HG02938 (cell line): ENCODE results near the gene TENT4B.
A peak's percentile ranks its signal among the peaks of the same experiment; 100 is the strongest.

Experiments used
- ATAC-seq: cut with Tn5 transposase; IDR thresholded peaks from one replicate; pipeline ENCODE4 v1.9.1; 2021; ENCODE audit warnings: mild to moderate bottlenecking, moderate library complexity; ENCODE audit not compliant: unreplicated experiment

The TENT4B gene

DNA sequence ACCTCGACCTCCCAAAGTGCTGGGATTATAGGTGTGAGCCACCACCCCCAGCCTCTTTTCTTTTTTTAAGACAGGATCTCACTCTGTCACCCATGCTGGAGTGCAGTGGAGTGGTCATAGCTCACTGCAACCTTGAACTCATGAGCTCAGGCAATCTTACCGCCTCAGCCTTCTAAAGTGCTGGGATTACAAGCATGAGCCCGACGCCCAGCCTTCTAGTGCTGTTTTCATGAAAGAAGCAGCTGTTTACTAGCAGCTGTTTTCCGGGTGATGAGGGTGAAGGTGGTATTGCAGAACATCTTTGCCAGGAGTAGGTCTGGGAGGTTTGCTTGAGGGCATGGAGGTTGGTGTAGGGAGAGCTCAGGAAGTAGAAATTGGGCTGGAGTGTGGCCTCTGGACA lies 115.2 kb downstream of the TENT4B start:
- no peak for ATAC-seq

DNA sequence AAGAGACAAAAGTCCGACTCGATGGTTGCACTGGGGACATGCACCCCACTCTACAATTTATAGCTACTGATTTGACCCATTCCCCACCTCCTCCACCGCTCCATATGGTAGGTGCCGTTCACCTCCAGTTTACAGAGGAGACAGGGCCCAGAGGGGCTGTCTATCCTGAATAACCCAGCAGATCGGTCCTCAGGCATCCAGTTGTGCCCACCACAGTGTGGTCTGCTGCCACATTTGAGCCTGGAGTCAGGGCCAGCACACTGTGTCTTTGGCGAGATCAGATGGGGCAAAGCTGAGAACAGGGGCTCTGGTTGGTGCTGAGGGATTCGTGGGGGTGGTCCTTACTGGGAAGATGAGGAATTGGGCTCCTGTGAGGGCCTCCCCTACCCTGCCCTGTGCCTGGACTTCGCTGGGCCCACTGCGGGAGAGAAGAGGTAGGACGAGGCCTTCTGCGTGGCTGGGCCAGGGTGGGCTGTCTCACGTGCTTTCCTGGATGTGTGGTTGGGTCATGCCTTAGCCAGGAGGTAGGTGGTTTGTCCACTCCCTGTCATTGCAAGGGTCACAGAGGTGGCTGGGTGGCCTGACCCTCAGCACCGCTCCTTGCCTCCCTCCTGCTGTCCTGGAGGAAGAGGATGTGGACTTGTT lies 116.1 kb downstream of the TENT4B start:
- ATAC-seq = no peak

DNA sequence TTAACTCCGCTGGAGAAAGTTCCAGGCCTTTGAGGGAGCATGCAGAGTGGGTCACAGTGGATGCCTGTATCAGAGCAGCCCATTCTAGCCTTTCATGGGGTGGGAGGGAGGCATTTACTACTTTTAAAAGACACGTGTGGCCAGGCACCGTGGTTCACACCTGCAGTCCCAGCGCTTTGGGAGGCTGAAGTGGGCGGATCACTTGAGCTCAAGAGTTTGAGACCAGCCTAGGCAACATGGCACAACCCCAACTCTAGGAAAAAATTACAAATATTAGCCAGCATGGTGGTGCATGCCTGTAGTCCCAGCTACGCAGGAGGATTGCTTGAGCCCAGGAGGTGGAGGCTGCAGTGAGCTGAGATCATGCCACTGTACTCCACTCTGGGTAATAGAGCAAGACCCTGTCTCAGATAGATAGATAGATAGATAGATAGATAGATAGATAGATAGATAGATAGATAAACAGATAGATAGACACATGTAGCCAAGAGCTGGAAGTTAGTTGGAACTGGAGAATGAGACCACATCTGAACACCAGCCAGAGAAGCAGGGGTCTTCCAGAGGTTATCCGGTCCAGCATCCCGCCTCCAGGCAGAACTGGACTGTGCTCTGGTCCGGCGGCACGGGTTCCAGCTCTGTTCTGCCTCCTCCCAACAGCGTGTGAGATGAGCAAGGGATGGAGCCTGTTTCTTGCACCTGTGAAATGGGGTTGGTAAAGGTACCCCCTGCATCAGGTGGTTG lies 116.8 kb downstream of the TENT4B start:
- ATAC-seq = no peak

DNA sequence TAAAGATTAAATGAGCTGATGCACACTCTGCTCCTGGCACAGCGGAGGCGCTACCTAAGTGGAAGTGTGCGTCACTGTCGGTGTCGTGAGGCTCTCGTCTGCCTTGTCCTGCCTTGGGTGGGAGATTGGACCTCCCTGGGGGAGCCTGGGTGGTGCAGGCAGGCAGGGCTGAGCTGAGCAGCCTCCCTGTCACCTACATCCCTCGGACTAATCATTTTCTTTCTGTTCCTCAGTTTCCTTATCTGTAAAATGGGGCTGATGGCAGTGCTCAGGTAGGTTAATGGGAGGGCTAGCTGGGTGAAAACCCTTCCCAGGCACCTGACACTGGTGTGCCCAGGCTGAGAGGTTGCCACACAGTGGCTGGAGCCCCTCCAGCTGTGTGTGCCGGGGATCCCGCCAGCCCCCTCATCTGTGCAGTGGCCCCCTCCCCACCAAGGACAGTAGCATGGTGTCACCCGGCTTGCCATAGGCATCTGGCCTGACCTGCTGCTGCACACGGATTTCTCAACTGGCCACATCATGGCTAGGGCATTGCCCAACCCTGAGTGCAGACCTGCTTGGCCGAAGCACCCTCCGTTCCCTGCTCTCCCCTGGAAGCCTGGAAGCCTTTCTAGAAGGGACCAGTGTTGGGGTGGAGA lies 117.5 kb downstream of the TENT4B start:
- ATAC-seq = no peak

GRCh38 chr16:50271148-50272041 lies 118.3 kb downstream of the TENT4B start:
- no peak for ATAC-seq

DNA sequence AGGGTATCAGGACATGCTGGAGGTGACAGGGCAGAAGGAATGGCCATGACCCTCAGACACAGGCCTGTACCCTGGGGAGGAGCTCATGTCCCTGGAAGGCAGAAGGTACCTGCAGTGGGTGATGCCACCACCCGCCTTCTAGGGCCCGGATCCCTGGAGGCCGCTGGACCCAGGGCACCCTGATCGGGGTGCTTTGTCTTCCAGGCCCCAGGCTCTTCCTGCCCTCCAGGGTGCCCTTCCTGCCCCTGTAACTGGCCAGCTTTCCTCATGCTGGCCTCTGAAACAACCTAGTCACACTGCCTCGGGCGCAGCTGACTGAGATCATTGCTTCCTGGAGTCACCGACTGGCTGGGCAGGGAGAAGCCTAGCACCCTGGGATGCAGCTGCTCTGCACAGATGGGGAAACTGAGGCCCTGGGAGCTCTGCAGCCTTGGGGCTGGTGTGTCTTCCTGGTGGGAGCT lies 119.0 kb downstream of the TENT4B start:
- ATAC-seq = no peak

DNA sequence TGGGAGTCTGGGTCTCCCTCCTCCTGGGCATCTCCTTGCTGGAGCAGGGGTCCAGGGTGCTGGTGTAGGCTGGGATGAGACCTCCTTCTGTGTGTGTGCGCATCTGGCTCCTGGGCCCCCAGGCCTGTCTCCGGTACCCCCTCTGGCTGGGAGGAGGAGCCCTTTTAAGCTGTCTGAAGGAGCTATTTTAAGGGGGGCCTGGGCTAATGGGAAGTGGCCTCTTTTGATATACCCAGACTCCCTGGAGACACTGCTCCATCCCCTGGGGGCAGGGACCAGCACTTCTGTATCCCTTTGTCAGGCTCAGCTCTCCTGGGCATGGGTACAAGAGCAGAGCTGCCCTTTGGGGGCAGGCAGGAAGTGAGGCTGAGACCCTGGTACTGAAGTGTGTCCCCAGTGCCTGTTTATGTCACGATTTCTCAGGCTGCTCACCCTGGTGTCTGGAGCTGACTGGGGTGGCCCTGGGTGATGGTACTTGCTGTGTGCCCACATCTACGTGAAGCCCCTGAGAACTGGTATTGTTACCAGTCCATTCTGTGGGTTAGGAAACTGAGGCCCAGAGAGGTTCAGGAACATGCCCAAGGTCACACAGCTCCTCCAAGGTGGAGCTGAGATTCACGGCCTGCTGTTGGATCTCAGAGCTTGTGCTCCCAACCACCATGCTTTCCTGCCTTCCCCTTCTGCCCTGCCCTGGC lies 119.7 kb downstream of the TENT4B start:
- no peak for ATAC-seq

DNA sequence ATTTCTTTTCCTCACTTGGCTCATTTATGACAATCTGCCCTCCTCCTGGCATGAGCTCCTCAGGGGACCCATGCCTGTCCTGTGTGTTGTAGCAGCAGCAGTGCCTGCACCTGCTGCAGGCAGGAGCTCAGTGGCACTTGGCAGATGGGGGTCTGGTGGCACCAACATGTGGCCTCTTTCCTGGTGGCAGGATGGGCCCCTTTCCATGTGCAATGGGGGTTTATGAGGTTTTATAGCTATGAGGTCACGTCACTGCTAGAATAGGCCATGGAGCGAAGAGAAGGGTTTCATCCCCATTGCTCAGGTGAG lies 120.2 kb downstream of the TENT4B start:
- ATAC-seq = no peak

GRCh38 chr16:50273888-50274325 lies 120.8 kb downstream of the TENT4B start:
- ATAC-seq = peak; percentile 66

DNA sequence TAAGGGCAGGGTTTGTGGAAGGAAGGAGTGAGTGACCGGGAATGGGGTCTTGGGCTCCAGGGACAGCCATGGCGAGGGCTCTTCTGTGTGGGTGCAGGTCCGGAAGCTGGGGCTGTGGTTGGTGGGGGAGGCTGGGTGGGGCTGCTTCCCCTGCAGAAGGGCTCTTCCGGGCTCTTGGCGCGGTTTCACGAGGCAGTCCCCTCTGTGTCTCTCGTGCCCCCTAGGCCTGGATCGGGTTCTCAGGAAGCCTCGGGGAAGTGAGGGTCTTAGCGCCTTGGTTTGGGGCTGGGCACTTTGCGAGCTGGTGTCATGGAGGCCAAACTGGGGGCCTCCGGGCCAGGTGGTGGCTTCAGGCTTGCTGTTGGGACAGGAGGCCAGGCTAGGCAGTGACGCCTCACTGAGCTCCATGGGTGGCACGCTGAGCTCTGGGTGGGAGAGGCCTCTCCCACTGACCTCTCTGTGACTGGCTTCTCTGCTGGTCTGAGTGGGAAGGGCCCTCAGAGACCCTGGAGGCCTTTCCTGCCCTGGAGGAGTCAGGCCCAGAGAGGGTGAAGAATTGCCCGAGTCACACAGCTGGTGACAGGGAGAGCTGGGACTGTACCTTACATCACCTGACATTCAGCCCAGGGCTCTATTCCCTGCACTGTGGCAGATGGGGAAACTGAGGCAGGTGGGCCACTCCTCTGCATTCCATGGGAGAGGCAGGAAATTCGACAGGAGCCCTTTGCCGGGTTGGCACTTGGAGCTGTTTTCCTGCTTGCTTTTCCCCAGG lies 121.4 kb downstream of the TENT4B start:
- peak; percentile 30 for ATAC-seq

DNA sequence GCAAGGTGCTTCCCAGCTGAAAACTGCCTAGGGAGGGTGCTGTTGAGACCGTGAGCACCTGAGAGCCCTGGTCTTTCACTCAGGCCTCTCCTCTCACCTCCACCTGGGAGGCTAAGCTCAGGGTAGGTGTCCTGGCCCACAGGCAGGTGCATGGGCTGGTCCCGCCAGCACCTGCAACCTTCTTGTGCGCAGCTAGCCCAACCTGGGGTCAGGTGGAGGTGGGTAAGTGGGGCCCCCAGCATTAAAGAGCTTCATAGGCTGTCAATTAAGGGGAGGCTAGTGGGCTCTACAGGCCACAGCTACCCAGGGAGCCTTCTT lies 122.0 kb downstream of the TENT4B start:
- ATAC-seq = no peak

DNA sequence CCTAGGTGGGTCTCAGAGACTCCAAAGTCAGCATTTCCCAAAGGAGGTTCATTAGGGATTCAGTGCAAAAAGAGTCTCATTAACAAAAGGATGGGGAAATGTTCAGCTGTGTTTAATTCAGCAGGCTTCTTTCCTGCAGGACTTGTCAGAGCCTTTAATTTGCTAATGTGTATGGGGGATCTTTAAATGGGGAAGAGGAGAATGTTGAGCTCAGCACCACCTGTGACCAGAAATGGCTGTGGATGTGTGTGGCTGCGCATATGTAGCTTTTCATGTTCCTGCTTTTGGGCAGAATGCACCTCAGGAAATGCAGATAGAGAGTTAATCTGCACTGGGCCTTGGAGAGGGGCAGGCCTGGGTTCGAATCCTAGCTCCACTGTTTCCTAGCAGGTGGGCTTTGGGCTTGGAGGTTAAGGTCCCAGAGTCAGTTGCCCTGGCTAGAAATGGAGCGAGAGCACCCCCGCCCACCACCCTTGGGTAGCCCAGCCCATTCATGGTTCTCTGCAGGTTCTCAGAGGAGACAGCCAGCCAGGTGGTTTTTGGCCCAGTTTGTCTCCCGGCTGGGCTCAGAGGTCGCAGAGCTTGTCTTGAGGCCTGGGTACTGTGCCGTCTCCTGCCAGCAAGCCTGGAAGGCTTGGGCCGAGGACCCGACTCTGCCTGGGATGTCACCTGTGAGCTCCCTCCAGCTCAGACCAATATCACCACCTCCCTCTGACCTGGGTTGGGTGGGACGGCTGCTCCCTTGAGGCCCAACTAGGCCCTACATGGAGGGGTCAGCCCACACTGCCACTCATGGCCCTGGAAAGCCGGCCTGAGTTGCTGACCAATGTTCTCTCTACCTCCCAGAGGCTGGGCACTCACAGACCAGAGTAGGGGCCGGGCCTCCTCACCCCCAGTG lies 122.6 kb downstream of the TENT4B start:
- no peak for ATAC-seq

GRCh38 chr16:50276326-50276640 lies 123.2 kb downstream of the TENT4B start:
- ATAC-seq = no peak

- ATAC-seq = no peak
These were observed 123.9 kb downstream of the TENT4B start for GRCh38 chr16:50276801-50277555.

GRCh38 chr16:50278251-50278650 lies 125.1 kb downstream of the TENT4B start:
- ATAC-seq = no peak

- no peak for ATAC-seq
These were observed 126.4 kb downstream of the TENT4B start for GRCh38 chr16:50279504-50279865.

DNA sequence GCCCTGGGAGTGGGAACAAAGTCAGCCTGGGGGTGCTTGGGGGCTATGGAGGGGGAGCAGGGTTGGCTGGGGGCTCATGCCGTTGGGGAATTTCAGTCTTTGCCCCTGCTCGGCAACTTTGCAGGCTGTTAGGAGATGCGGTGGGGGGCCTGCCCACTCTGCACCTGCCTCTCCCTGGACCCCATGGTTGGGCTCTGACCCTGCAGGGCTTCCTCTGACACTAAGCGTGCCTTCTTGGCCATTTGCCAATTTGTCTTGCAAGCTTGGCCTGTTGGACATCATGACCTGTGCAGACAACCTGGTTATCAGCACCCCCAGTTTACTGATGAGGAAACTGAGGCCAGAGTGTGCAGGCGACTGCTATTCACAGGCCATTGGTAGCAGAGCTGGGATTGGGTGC lies 127.8 kb downstream of the TENT4B start:
- no peak for ATAC-seq
